ENCODE data around the gene ARL16.
A peak's percentile ranks its signal among the peaks of the same experiment; 100 is the strongest.

ARL16 gene

GRCh38 chr17:81703747-81704654 is 20.4 kb upstream of the ARL16 start:
- TF ChIP-seq, protein P1, sequence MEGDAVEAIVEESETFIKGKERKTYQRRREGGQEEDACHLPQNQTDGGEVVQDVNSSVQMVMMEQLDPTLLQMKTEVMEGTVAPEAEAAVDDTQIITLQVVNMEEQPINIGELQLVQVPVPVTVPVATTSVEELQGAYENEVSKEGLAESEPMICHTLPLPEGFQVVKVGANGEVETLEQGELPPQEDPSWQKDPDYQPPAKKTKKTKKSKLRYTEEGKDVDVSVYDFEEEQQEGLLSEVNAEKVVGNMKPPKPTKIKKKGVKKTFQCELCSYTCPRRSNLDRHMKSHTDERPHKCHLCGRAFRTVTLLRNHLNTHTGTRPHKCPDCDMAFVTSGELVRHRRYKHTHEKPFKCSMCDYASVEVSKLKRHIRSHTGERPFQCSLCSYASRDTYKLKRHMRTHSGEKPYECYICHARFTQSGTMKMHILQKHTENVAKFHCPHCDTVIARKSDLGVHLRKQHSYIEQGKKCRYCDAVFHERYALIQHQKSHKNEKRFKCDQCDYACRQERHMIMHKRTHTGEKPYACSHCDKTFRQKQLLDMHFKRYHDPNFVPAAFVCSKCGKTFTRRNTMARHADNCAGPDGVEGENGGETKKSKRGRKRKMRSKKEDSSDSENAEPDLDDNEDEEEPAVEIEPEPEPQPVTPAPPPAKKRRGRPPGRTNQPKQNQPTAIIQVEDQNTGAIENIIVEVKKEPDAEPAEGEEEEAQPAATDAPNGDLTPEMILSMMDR (IDR thresholded peaks at IDR 0.05; ENCODE audit: low read length, missing control alignments) = no peak
- DNase-seq (ENCODE audit: low read depth) = no peak
- peak overlapping the region; percentile 88 for H3K4me3 ChIP-seq (replicated peaks; ENCODE audit: low read depth, low read length)

- TF ChIP-seq, protein P1 (IDR thresholded peaks at IDR 0.05; ENCODE audit: low read length, missing control alignments) = no peak
- H3K4me3 ChIP-seq (replicated peaks; ENCODE audit: low read depth, low read length) = peak within 1 kb of the TSS; percentile 88
These were observed 19.5 kb upstream of the ARL16 start, which contains the start of gene MRPL12 for GRCh38 chr17:81702934-81703746. Gene MRPL12, plus strand, starts transcription at chr17:81703367. Its CDS starts 135 bp downstream, at chr17:81703502.

GRCh38 chr17:81701288-81702071 is 17.9 kb upstream of the ARL16 start:
- H3K4me3 ChIP-seq (replicated peaks; ENCODE audit: low read depth, low read length) = peak overlapping the region; percentile 88
- TF ChIP-seq, protein P1 (IDR thresholded peaks at IDR 0.05; ENCODE audit: low read length, missing control alignments) = no peak
- DNase-seq (ENCODE audit: low read depth) = no peak

More at GRCh38 chr17:81702934-81703746, 19.5 kb upstream of the ARL16 start, which contains the start of gene MRPL12:
- peak; percentile 94 for DNase-seq (ENCODE audit: low read depth)

- no peak overlapping the region for H3K4me3 ChIP-seq (replicated peaks; ENCODE audit: low read depth, low read length)
- TF ChIP-seq, protein P1 (IDR thresholded peaks at IDR 0.05; ENCODE audit: low read length, missing control alignments) = no peak
- DNase-seq (ENCODE audit: low read depth) = no peak
These were observed 17.0 kb upstream of the ARL16 start for GRCh38 chr17:81700353-81701287.

GRCh38 chr17:81697261-81698044 is 13.9 kb upstream of the ARL16 start:
- no peak overlapping the region for H3K4me3 ChIP-seq (replicated peaks; ENCODE audit: low read depth, low read length)
- no peak for DNase-seq (ENCODE audit: low read depth)
- TF ChIP-seq, protein P1 (IDR thresholded peaks at IDR 0.05; ENCODE audit: low read length, missing control alignments) = no peak

Measured in fibroblast of pulmonary artery (primary cell).